ENCODE results near the gene SLC43A3.
A peak's percentile ranks its signal among the peaks of the same experiment; 100 is the strongest.

The SLC43A3 gene

GRCh38 chr11:57426439-57426928 is 437 bp downstream of the SLC43A3 start:
- DNase-seq, result no peak

- DNase-seq, result no peak
Observed at GRCh38 chr11:57425565-57426438, 1.1 kb downstream of the SLC43A3 start.

- peak; percentile 84 for DNase-seq
Observed at GRCh38 chr11:57424792-57425564, 1.9 kb downstream of the SLC43A3 start.

GRCh38 chr11:57424137-57424791 is 2.7 kb downstream of the SLC43A3 start:
- no peak for DNase-seq

- no peak for DNase-seq
Observed at GRCh38 chr11:57422669-57423068, 4.3 kb downstream of the SLC43A3 start.

GRCh38 chr11:57421805-57422204 is 5.1 kb downstream of the SLC43A3 start:
- no peak for DNase-seq

- DNase-seq, result no peak
Observed at GRCh38 chr11:57421066-57421465, 5.9 kb downstream of the SLC43A3 start.

- no peak for DNase-seq
Observed at GRCh38 chr11:57419146-57419545, 7.8 kb downstream of the SLC43A3 start.

GRCh38 chr11:57418131-57418530 is 8.8 kb downstream of the SLC43A3 start:
- no peak for DNase-seq

GRCh38 chr11:57417056-57417455 is 9.9 kb downstream of the SLC43A3 start:
- no peak for DNase-seq

- DNase-seq, result no peak
Observed at GRCh38 chr11:57416436-57416835, 10.5 kb downstream of the SLC43A3 start.

GRCh38 chr11:57414612-57415212 is 12.2 kb downstream of the SLC43A3 start:
- no peak for DNase-seq

GRCh38 chr11:57413681-57414080 is 13.2 kb downstream of the SLC43A3 start:
- DNase-seq, result no peak

GRCh38 chr11:57410287-57410686 is 16.6 kb downstream of the SLC43A3 start:
- DNase-seq, result no peak

GRCh38 chr11:57409321-57410100 is 17.4 kb downstream of the SLC43A3 start:
- no peak for DNase-seq

GRCh38 chr11:57408771-57409170 is 18.1 kb downstream of the SLC43A3 start:
- DNase-seq, result no peak

- no peak for DNase-seq
Observed at GRCh38 chr11:57407941-57408475, 18.9 kb downstream of the SLC43A3 start.

- DNase-seq, result no peak
Observed at GRCh38 chr11:57407010-57407920, 19.7 kb downstream of the SLC43A3 start.

- DNase-seq, result no peak
Observed at GRCh38 chr11:57406337-57406904, 20.5 kb downstream of the SLC43A3 start.

- DNase-seq, result no peak
Observed at GRCh38 chr11:57405271-57405860, 21.6 kb downstream of the SLC43A3 start.
